Measurements from ENCODE around the gene LRP2BP. TPM values are rescaled to one million over a fixed set of nuclear protein-coding genes. Genes with fewer than 3 reads are reported as not detected.

The LRP2BP gene
- total and polyA plus RNA-seq, 3 experiments from 2014 or later = 0.35 to 0.59 (median 0.42) TPM

- peaks cover 6 to 61% (median 16%) of the 10 kb centered on the region in 3 donors for H3K36me3 Mint-ChIP-seq
- no peaks in the 10 kb centered on the region for H3K9me3 ChIP-seq (ENCODE audit: low read length)
- no peaks in the 10 kb centered on the region for H3K27me3 Mint-ChIP-seq
- H3K27ac Mint-ChIP-seq = no peak overlapping the region
- H3K4me1 ChIP-seq (ENCODE audit: insufficient read depth, low read length) = no peaks in the 10 kb centered on the region
- CTCF ChIA-PET = no interaction called here
- H3K27me3 ChIP-seq (ENCODE audit: insufficient read depth, low read length, poor library complexity, severe bottlenecking) = no peaks in the 10 kb centered on the region
- no peak for DNase-seq
- POLR2A ChIA-PET = no interaction called here
- no peak overlapping the region for H3K27ac ChIP-seq (ENCODE audit: low read depth, low read length)
- H3K4me3 Mint-ChIP-seq = no peak overlapping the region
- no peaks in the 10 kb centered on the region for H3K4me1 Mint-ChIP-seq
- no peak overlapping the region for H3K4me3 ChIP-seq (ENCODE audit: low read length)
- H3K9me3 Mint-ChIP-seq = no peaks in the 10 kb centered on the region
- H3K36me3 ChIP-seq (ENCODE audit: insufficient read depth, low read length) = no peaks in the 10 kb centered on the region
Measured at GRCh38 chr4:185358514-185358913, 37.2 kb downstream of the LRP2BP start.

GRCh38 chr4:185357733-185358440 lies 37.8 kb downstream of the LRP2BP start:
- ChIA-PET POLR2A (no interaction called here), CTCF (interaction anchor here (1.0 kb wide), 1 partner anchor 15 kb away, joined by 3 read pairs; no protein-coding TSS in a partner anchor)

GRCh38 chr4:185357211-185357610 lies 38.5 kb downstream of the LRP2BP start:
- CTCF ChIA-PET = interaction anchor here (1.0 kb wide), 1 partner anchor 14 kb away, joined by 3 read pairs; no protein-coding TSS in a partner anchor
- no peaks in the 10 kb centered on the region for H3K36me3 ChIP-seq (ENCODE audit: insufficient read depth, low read length)
- POLR2A ChIA-PET = no interaction called here

More at GRCh38 chr4:185357733-185358440, 37.8 kb downstream of the LRP2BP start:
- no peaks in the 10 kb centered on the region for H3K27me3 ChIP-seq (ENCODE audit: insufficient read depth, low read length, poor library complexity, severe bottlenecking)
- peak overlapping the region in 1 of 8 donors; percentile 2 for H3K27ac Mint-ChIP-seq
- peaks cover 9 to 59% (median 20%) of the 10 kb centered on the region in 3 donors for H3K36me3 Mint-ChIP-seq
- H3K9me3 ChIP-seq (ENCODE audit: low read length) = no peaks in the 10 kb centered on the region
- DNase-seq = no peak
- no peak overlapping the region for H3K27ac ChIP-seq (ENCODE audit: low read depth, low read length)
- H3K4me1 ChIP-seq (ENCODE audit: insufficient read depth, low read length) = no peaks in the 10 kb centered on the region
- H3K9me3 Mint-ChIP-seq = no peaks in the 10 kb centered on the region
- H3K4me1 Mint-ChIP-seq = no peaks in the 10 kb centered on the region
- no peak overlapping the region for H3K4me3 Mint-ChIP-seq
- H3K4me3 ChIP-seq (ENCODE audit: low read length) = no peak overlapping the region
- no peaks in the 10 kb centered on the region for H3K36me3 ChIP-seq (ENCODE audit: insufficient read depth, low read length)
- no peaks in the 10 kb centered on the region for H3K27me3 Mint-ChIP-seq

GRCh38 chr4:185352741-185353140 lies 43.0 kb downstream of the LRP2BP start:
- H3K4me3 ChIP-seq (ENCODE audit: low read length) = no peak overlapping the region
- no peaks in the 10 kb centered on the region for H3K4me1 ChIP-seq (ENCODE audit: insufficient read depth, low read length)
- Mint-ChIP-seq H3K27me3 (no peaks in the 10 kb centered on the region), H3K4me1 (peaks cover 0 to 5% (median 0%) of the 10 kb centered on the region in 3 donors), H3K36me3 (peaks cover 21 to 72% (median 40%) of the 10 kb centered on the region in 3 donors), H3K27ac (no peak overlapping the region), H3K9me3 (no peaks in the 10 kb centered on the region), H3K4me3 (no peak overlapping the region)
- ChIA-PET POLR2A (no interaction called here), CTCF (no interaction called here)
- H3K9me3 ChIP-seq (ENCODE audit: low read length) = no peaks in the 10 kb centered on the region
- H3K27me3 ChIP-seq (ENCODE audit: insufficient read depth, low read length, poor library complexity, severe bottlenecking) = no peaks in the 10 kb centered on the region
- no peak overlapping the region for H3K27ac ChIP-seq (ENCODE audit: low read depth, low read length)
- no peak for DNase-seq
- H3K36me3 ChIP-seq (ENCODE audit: insufficient read depth, low read length) = no peaks in the 10 kb centered on the region

More at GRCh38 chr4:185357211-185357610, 38.5 kb downstream of the LRP2BP start:
- no peaks in the 10 kb centered on the region for H3K4me1 ChIP-seq (ENCODE audit: insufficient read depth, low read length)
- H3K27me3 ChIP-seq (ENCODE audit: insufficient read depth, low read length, poor library complexity, severe bottlenecking) = no peaks in the 10 kb centered on the region
- no peak overlapping the region for H3K27ac ChIP-seq (ENCODE audit: low read depth, low read length)
- Mint-ChIP-seq H3K4me1 (no peaks in the 10 kb centered on the region), H3K4me3 (no peak overlapping the region), H3K36me3 (peaks cover 15 to 61% (median 23%) of the 10 kb centered on the region in 3 donors), H3K27ac (no peak overlapping the region), H3K27me3 (no peaks in the 10 kb centered on the region), H3K9me3 (no peaks in the 10 kb centered on the region)
- H3K9me3 ChIP-seq (ENCODE audit: low read length) = no peaks in the 10 kb centered on the region
- no peak overlapping the region for H3K4me3 ChIP-seq (ENCODE audit: low read length)
- no peak for DNase-seq

- H3K9me3 ChIP-seq (ENCODE audit: low read length) = no peaks in the 10 kb centered on the region
- no peak overlapping the region for H3K4me3 ChIP-seq (ENCODE audit: low read length)
- no peak overlapping the region for H3K4me3 Mint-ChIP-seq
- no peak for DNase-seq
- peaks cover 0 to 5% (median 0%) of the 10 kb centered on the region in 3 donors for H3K4me1 Mint-ChIP-seq
- no peaks in the 10 kb centered on the region for H3K27me3 Mint-ChIP-seq
- CTCF ChIA-PET = no interaction called here
- H3K9me3 Mint-ChIP-seq = no peaks in the 10 kb centered on the region
- peaks cover 24 to 70% (median 40%) of the 10 kb centered on the region in 3 donors for H3K36me3 Mint-ChIP-seq
- POLR2A ChIA-PET = no interaction called here
- H3K27ac ChIP-seq (ENCODE audit: low read depth, low read length) = no peak overlapping the region
- H3K27ac Mint-ChIP-seq = peak overlapping the region in 1 of 8 donors; percentile 37
- no peaks in the 10 kb centered on the region for H3K36me3 ChIP-seq (ENCODE audit: insufficient read depth, low read length)
- H3K4me1 ChIP-seq (ENCODE audit: insufficient read depth, low read length) = no peaks in the 10 kb centered on the region
- H3K27me3 ChIP-seq (ENCODE audit: insufficient read depth, low read length, poor library complexity, severe bottlenecking) = no peaks in the 10 kb centered on the region
Measured at GRCh38 chr4:185352202-185352601, 43.5 kb downstream of the LRP2BP start.

- Histone ChIP-seq H3K9me3 (ENCODE audit: low read length) (no peaks in the 10 kb centered on the region), H3K4me1 (ENCODE audit: insufficient read depth, low read length) (no peaks in the 10 kb centered on the region), H3K4me3 (ENCODE audit: low read length) (no peak overlapping the region), H3K36me3 (ENCODE audit: insufficient read depth, low read length) (no peaks in the 10 kb centered on the region), H3K27me3 (ENCODE audit: insufficient read depth, low read length, poor library complexity, severe bottlenecking) (no peaks in the 10 kb centered on the region), H3K27ac (ENCODE audit: low read depth, low read length) (no peak overlapping the region)
- Mint-ChIP-seq H3K9me3 (no peaks in the 10 kb centered on the region), H3K27ac (peak overlapping the region in 1 of 8 donors; percentile 64), H3K27me3 (no peaks in the 10 kb centered on the region), H3K4me3 (no peak overlapping the region), H3K4me1 (peaks cover 0 to 5% (median 0%) of the 10 kb centered on the region in 3 donors), H3K36me3 (peaks cover 28 to 73% (median 42%) of the 10 kb centered on the region in 3 donors)
- CTCF ChIA-PET = no interaction called here
- DNase-seq = no peak
- POLR2A ChIA-PET = no interaction called here
Measured at GRCh38 chr4:185351691-185352090, 44.0 kb downstream of the LRP2BP start.

- ChIA-PET POLR2A (no interaction called here), CTCF (no interaction called here)
- Histone ChIP-seq H3K4me1 (ENCODE audit: insufficient read depth, low read length) (peaks cover 10% of the 10 kb centered on the region), H3K9me3 (ENCODE audit: low read length) (no peaks in the 10 kb centered on the region), H3K27ac (ENCODE audit: low read depth, low read length) (no peak overlapping the region), H3K4me3 (ENCODE audit: low read length) (no peak overlapping the region), H3K27me3 (ENCODE audit: insufficient read depth, low read length, poor library complexity, severe bottlenecking) (no peaks in the 10 kb centered on the region), H3K36me3 (ENCODE audit: insufficient read depth, low read length) (no peaks in the 10 kb centered on the region)
- Mint-ChIP-seq H3K9me3 (no peaks in the 10 kb centered on the region), H3K4me3 (no peak overlapping the region), H3K4me1 (peaks cover 14 to 29% (median 25%) of the 10 kb centered on the region in 3 donors), H3K27me3 (no peaks in the 10 kb centered on the region), H3K27ac (peak overlapping the region in 2 of 8 donors; percentile 58 to 65), H3K36me3 (peaks cover 19 to 65% (median 42%) of the 10 kb centered on the region in 3 donors)
- no peak for DNase-seq
Measured at GRCh38 chr4:185346975-185347601, 48.6 kb downstream of the LRP2BP start.
